Kidney (tissue), 14 donors: ENCODE results near the gene NIBAN1. TPM values are rescaled to one million over a fixed set of nuclear protein-coding genes. Genes with fewer than 3 reads are reported as not detected.

ENCODE experiments used
- DNase-seq, 5 donors: peaks; one replicate each; pipeline ENCODE4 v3.0.0-alpha.2; 2013 to 2020
- FAIRE-seq: peaks from 2 replicates; lab custom pipeline; 2012; peaks lifted over from hg19 to GRCh38; lab: Jason Lieb, UNC
- H3K27ac ChIP-seq, 2 donors: one replicate each; pipeline ENCODE4 v1.7.0; 2013; ENCODE audit warnings: low read depth in 2 of 2, low read length in 2 of 2, inconsistent platforms in 1 of 2
- H3K27me3 ChIP-seq: one replicate; pipeline ENCODE4 v1.7.1; 2013; ENCODE audit warnings: low read length, inconsistent platforms; ENCODE audit not compliant: control insufficient read depth, insufficient read depth
- H3K36me3 ChIP-seq, 3 donors: one replicate each; pipeline versions ENCODE4 v1.7.0 to v1.7.1; 2013; ENCODE audit warnings: low read length in 3 of 3, control low read depth in 1 of 3, inconsistent platforms in 1 of 3; ENCODE audit not compliant: insufficient read depth in 3 of 3, control insufficient read depth in 2 of 3
- H3K4me1 ChIP-seq, 3 donors: one replicate each; pipeline versions ENCODE4 v1.7.0 to v1.7.1; 2013; ENCODE audit warnings: low read length in 3 of 3, inconsistent platforms in 1 of 3, low read depth in 1 of 3; ENCODE audit not compliant: control insufficient read depth in 2 of 3, insufficient read depth in 2 of 3
- H3K4me3 ChIP-seq, 3 donors: one replicate each; pipeline versions ENCODE4 v1.7.0 to v1.8.1; 2013; ENCODE audit warnings: low read length in 3 of 3, control low read depth in 1 of 3, inconsistent platforms in 1 of 3
- H3K9ac ChIP-seq, 3 donors: one replicate each; pipeline versions ENCODE4 v1.7.0 to v1.7.1; 2013; ENCODE audit warnings: low read length in 3 of 3, control low read depth in 1 of 3, inconsistent platforms in 1 of 3
- H3K9me3 ChIP-seq, 3 donors: one replicate each; pipeline versions ENCODE4 v1.7.0 to v1.7.1; 2013; ENCODE audit warnings: low read length in 3 of 3, control low read depth in 1 of 3, inconsistent platforms in 1 of 3; ENCODE audit not compliant: control insufficient read depth in 2 of 3, insufficient read depth in 1 of 3
- intact Hi-C: fragments of 100-400 bp; cut with DNase I; formaldehyde crosslinking; loops from one replicate; pipeline ENCODE4 v1.11.1; 2022
- polyA plus RNA-seq: library from polyadenylated mRNA; stranded (reverse); fragments of 350-450 nt; fragmentation: Illumina TruSeq; extraction: RNeasy Lipid Tissue Mini Kit (QIAGEN cat#74804); gene quantifications from one replicate; pipeline ENCODE4 v1.2.3, GENCODE V29; 2014; ENCODE audit warnings: low read depth, low replicate concordance; ENCODE audit not compliant: insufficient read depth
- total RNA-seq: library from RNA; stranded (reverse); fragmentation: NEBNext Ultra II Directional; extraction: Animal tissue kit (Norgen Biotek cat#: 25700); gene quantifications from one replicate; pipeline ENCODE4 v1.2.1, GENCODE V29; 2021
- TF ChIP-seq, protein P1 (sequence below): IDR thresholded peaks from 3 replicates; pipeline ENCODE4 v1.5.1; 2012; ENCODE audit warnings: mild to moderate bottlenecking, moderate library complexity, borderline replicate concordance; ENCODE audit not compliant: insufficient read depth; ENCODE audit errors: extremely low read depth
- donor health status: control.
- donor health status: control.
- donor health status: control.
- donor health status: control.
- donor health status: control.
- donor health status: DM: yes; HTN: yes; CAD: no.
- donor health status: Normal renal cell carcinoma (clear cell type).

Gene NIBAN1
- total and polyA plus RNA-seq, 2 donors from 2014 or later = 2.6 to 25.4 TPM

DNA sequence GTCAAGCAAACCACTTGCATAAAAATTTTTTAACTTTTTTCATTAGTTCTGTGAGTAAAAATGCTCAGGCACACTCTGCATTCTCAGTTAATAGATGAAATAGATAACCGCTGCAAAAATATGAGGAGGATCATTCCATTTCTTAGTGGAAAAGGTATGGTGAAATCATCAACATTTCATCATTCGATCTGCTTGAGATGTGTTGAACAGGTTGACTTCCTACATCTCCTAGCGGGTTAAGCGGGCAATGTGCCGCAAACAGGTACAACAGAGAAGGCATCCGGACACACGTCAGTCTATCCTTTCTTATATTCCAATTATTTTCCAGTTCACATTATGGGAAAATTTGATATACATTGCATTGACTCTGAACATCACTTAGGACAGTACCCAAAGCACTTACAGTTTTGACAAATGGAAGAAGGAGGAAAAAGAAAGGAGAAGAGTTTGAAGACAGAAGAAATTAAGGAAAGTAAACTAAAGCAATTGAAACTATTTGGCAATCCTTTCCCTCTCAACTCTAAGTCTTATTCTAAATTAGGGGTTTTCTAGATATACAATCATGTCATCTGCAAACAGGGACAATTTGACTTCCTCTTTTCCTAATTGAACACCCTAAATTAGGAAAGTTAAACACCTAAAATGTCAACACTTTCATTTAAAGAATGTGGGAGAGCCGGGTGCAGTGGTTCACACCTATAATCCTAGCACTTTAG, 33.5 kb downstream of the NIBAN1 start:
- intact Hi-C loops = no loop called here

DNA sequence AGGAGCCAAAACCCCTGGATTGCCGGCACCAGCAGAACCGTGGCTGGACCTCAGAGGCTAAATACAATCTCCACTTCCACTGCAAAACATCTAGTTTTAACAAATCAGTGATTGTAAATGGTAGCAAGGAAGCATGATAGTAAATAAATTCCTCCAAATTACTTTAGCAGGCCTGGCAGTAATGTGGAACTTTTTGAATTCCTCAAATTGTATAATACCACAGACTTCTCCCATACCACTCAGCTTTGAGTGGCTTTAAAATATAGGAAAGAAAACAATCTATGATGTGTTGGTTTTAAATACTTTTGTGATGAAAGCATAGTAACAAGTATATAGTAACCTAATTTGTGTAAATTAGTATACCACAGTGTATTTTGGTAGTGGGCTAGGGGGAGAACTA, 34.1 kb downstream of the NIBAN1 start:
- no peak for DNase-seq
- Histone ChIP-seq H3K36me3 (no peaks in the 10 kb centered on the region), H3K4me3 (no peak overlapping the region), H3K27me3 (no peaks in the 10 kb centered on the region), H3K9me3 (no peaks in the 10 kb centered on the region), H3K4me1 (no peaks in the 10 kb centered on the region), H3K27ac (no peak overlapping the region), H3K9ac (no peak overlapping the region)
- TF ChIP-seq, protein P1, sequence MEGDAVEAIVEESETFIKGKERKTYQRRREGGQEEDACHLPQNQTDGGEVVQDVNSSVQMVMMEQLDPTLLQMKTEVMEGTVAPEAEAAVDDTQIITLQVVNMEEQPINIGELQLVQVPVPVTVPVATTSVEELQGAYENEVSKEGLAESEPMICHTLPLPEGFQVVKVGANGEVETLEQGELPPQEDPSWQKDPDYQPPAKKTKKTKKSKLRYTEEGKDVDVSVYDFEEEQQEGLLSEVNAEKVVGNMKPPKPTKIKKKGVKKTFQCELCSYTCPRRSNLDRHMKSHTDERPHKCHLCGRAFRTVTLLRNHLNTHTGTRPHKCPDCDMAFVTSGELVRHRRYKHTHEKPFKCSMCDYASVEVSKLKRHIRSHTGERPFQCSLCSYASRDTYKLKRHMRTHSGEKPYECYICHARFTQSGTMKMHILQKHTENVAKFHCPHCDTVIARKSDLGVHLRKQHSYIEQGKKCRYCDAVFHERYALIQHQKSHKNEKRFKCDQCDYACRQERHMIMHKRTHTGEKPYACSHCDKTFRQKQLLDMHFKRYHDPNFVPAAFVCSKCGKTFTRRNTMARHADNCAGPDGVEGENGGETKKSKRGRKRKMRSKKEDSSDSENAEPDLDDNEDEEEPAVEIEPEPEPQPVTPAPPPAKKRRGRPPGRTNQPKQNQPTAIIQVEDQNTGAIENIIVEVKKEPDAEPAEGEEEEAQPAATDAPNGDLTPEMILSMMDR = no peak
- no peak for FAIRE-seq
- intact Hi-C loops = no loop called here

More for the DNA sequence above, 33.5 kb downstream of the NIBAN1 start:
- DNase-seq (no peak), FAIRE-seq (no peak)
- Histone ChIP-seq H3K27ac (no peak overlapping the region), H3K27me3 (no peaks in the 10 kb centered on the region), H3K4me3 (no peak overlapping the region), H3K9ac (no peak overlapping the region), H3K36me3 (no peaks in the 10 kb centered on the region), H3K4me1 (no peaks in the 10 kb centered on the region), H3K9me3 (no peaks in the 10 kb centered on the region)
- TF ChIP-seq, protein P1 = no peak

DNA sequence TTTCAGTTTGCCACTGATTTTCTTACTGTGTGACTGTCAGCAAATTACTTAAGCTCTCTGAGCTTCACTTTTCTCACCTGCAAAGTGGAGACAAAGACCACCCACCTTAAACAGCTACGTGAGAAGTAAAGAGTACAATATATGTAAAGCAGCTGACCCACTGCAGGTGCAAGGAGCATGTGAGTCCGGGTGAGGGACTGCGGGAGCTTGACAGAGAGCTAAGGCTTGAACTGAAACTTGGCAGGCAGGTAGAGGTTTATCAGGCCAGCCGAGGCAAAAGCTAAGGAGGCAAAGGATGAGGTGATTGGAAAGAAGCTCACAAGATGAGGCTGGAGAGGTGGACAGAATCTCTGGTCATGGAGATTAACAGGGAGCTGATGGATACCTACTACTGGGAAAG, 36.6 kb downstream of the NIBAN1 start:
- FAIRE-seq = no peak

More for the DNA sequence above, 36.6 kb downstream of the NIBAN1 start:
- Histone ChIP-seq H3K36me3 (no peaks in the 10 kb centered on the region), H3K9me3 (no peaks in the 10 kb centered on the region), H3K27ac (no peak overlapping the region), H3K4me1 (no peaks in the 10 kb centered on the region), H3K9ac (no peak overlapping the region), H3K4me3 (no peak overlapping the region), H3K27me3 (no peaks in the 10 kb centered on the region)
- intact Hi-C loops = no loop called here
- no peak for DNase-seq
- TF ChIP-seq, protein P1 = no peak
